ENCODE data around the gene DHRS7.

DHRS7 gene

GRCh38 chr14:60196291-60196690 is 31.1 kb upstream of the DHRS7 start:
- peak overlapping the region; percentile 68 for H3K27ac Mint-ChIP-seq
- H3K4me1 Mint-ChIP-seq (ENCODE audit: low read depth) = peaks cover 12% of the 10 kb centered on the region
- no peaks in the 10 kb centered on the region for H3K36me3 Mint-ChIP-seq (ENCODE audit: low read depth)
- DNase-seq = no peak
- peaks cover 13% of the 10 kb centered on the region for H3K27me3 Mint-ChIP-seq
- no peak overlapping the region for H3K4me3 Mint-ChIP-seq
- peaks cover 14% of the 10 kb centered on the region for H3K9me3 Mint-ChIP-seq

- no peak overlapping the region for H3K4me3 Mint-ChIP-seq
- H3K9me3 Mint-ChIP-seq = peaks cover 14% of the 10 kb centered on the region
- no peaks in the 10 kb centered on the region for H3K36me3 Mint-ChIP-seq (ENCODE audit: low read depth)
- H3K4me1 Mint-ChIP-seq (ENCODE audit: low read depth) = peaks cover 12% of the 10 kb centered on the region
- H3K27ac Mint-ChIP-seq = no peak overlapping the region
- peaks cover 8% of the 10 kb centered on the region for H3K27me3 Mint-ChIP-seq
- no peak for DNase-seq
Measured at GRCh38 chr14:60195179-60195810, 30.1 kb upstream of the DHRS7 start.

- H3K9me3 Mint-ChIP-seq = no peaks in the 10 kb centered on the region
- peaks cover 6% of the 10 kb centered on the region for H3K4me1 Mint-ChIP-seq (ENCODE audit: low read depth)
- H3K27me3 Mint-ChIP-seq = no peaks in the 10 kb centered on the region
- DNase-seq = no peak
- no peak overlapping the region for H3K4me3 Mint-ChIP-seq
- H3K27ac Mint-ChIP-seq = no peak overlapping the region
- no peaks in the 10 kb centered on the region for H3K36me3 Mint-ChIP-seq (ENCODE audit: low read depth)
Measured at GRCh38 chr14:60189923-60190840, 25.0 kb upstream of the DHRS7 start.

- no peak for DNase-seq
- no peak overlapping the region for H3K4me3 Mint-ChIP-seq
- no peaks in the 10 kb centered on the region for H3K9me3 Mint-ChIP-seq
- no peaks in the 10 kb centered on the region for H3K36me3 Mint-ChIP-seq (ENCODE audit: low read depth)
- H3K27ac Mint-ChIP-seq = no peak overlapping the region
- peaks cover 18% of the 10 kb centered on the region for H3K4me1 Mint-ChIP-seq (ENCODE audit: low read depth)
- no peaks in the 10 kb centered on the region for H3K27me3 Mint-ChIP-seq
Measured at GRCh38 chr14:60188696-60189095, 23.5 kb upstream of the DHRS7 start.

GRCh38 chr14:60188115-60188514 is 22.9 kb upstream of the DHRS7 start:
- peaks cover 24% of the 10 kb centered on the region for H3K4me1 Mint-ChIP-seq (ENCODE audit: low read depth)
- H3K27me3 Mint-ChIP-seq = no peaks in the 10 kb centered on the region
- DNase-seq = no peak
- H3K4me3 Mint-ChIP-seq = no peak overlapping the region
- H3K36me3 Mint-ChIP-seq (ENCODE audit: low read depth) = no peaks in the 10 kb centered on the region
- no peaks in the 10 kb centered on the region for H3K9me3 Mint-ChIP-seq
- H3K27ac Mint-ChIP-seq = no peak overlapping the region

GRCh38 chr14:60184905-60185555 is 19.8 kb upstream of the DHRS7 start:
- Mint-ChIP-seq H3K27ac (no peak overlapping the region), H3K4me3 (no peak overlapping the region), H3K36me3 (ENCODE audit: low read depth) (no peaks in the 10 kb centered on the region), H3K4me1 (ENCODE audit: low read depth) (peaks cover 28% of the 10 kb centered on the region), H3K9me3 (no peaks in the 10 kb centered on the region), H3K27me3 (no peaks in the 10 kb centered on the region)
- DNase-seq = no peak

DNA sequence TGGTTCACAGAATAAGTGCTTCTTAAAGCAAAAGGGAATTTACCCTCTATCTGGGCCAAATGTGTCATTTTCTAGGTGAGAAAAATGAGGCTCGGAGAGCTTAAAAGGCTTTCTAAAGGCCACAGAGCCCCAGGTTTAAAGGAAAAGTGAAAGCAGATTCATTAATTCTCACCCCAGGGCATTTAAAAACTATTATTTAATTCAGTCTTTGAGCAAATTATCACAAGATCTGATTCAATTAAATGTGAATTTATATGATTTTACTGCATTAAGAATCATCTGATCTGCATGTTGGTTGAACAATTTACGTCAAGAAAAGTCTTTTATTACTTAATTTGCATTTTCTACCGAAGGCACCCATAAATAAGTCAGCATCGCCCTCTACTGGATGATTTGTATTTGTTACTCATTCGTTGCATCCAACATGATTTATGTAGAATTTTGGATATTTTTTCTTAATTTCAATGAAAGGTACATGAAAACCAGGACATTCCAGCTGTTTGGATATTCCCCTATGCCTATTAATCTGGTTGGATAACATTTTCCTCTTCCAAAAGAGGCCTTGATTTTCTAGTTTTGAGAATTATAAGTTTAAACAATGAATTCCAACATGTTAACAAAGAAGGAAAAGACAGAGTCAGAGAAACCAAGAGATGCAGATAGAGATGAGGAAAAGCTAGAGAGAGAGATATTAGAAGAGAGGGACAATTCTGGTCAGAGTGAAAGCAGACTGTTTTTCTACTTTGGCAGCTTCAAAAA is 19.1 kb upstream of the DHRS7 start:
- Mint-ChIP-seq H3K9me3 (no peaks in the 10 kb centered on the region), H3K27me3 (no peaks in the 10 kb centered on the region), H3K36me3 (ENCODE audit: low read depth) (no peaks in the 10 kb centered on the region), H3K4me3 (peak overlapping the region; percentile 76), H3K27ac (peak overlapping the region; percentile 91), H3K4me1 (ENCODE audit: low read depth) (peaks cover 31% of the 10 kb centered on the region)
- no peak for DNase-seq

DNA sequence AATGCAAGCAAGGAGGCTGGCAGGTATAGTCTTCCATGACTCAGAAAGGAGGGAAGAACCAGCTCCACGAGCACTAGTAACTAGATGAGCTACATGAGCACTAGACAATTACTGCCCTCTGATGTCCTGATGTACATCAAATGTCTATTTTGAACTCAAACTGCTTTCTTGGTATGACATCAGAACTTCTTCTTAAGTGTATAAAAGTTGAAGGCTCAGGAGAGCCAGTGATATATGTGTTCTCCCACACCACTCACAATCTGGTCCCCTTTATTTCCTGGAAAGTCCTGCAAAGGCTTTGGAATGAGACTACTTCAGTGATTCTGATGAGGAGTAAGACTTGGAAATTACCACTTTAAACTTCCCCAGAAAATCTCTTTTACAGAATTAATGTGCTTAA is 18.5 kb upstream of the DHRS7 start:
- H3K36me3 Mint-ChIP-seq (ENCODE audit: low read depth) = no peaks in the 10 kb centered on the region
- H3K27ac Mint-ChIP-seq = peak overlapping the region; percentile 91
- H3K4me1 Mint-ChIP-seq (ENCODE audit: low read depth) = peaks cover 31% of the 10 kb centered on the region
- H3K9me3 Mint-ChIP-seq = no peaks in the 10 kb centered on the region
- H3K4me3 Mint-ChIP-seq = peak overlapping the region; percentile 76
- no peak for DNase-seq
- no peaks in the 10 kb centered on the region for H3K27me3 Mint-ChIP-seq

DNA sequence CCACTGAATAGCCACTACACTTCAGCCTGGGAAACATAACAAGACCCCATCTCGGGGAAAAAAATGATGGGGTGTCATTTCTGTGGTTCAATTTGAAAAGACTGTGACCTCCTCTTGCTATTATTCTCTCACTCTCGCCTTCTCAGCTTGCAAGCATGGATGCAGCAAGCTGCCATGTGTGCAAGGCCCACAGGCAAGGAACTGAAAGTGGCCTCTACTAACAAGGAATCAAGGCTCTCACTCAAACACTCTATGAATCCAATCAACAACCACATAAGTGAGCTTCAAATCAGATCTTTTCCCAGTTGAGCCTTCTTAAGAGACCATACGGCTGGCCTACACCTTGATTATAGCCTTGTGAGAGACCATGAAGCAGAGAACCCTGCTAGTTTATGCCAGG is 17.9 kb upstream of the DHRS7 start:
- no peak for DNase-seq
- Mint-ChIP-seq H3K9me3 (peaks cover under 1% of the 10 kb centered on the region), H3K4me3 (no peak overlapping the region), H3K27me3 (no peaks in the 10 kb centered on the region), H3K4me1 (ENCODE audit: low read depth) (peaks cover 31% of the 10 kb centered on the region), H3K27ac (peak overlapping the region; percentile 91), H3K36me3 (ENCODE audit: low read depth) (no peaks in the 10 kb centered on the region)

DNA sequence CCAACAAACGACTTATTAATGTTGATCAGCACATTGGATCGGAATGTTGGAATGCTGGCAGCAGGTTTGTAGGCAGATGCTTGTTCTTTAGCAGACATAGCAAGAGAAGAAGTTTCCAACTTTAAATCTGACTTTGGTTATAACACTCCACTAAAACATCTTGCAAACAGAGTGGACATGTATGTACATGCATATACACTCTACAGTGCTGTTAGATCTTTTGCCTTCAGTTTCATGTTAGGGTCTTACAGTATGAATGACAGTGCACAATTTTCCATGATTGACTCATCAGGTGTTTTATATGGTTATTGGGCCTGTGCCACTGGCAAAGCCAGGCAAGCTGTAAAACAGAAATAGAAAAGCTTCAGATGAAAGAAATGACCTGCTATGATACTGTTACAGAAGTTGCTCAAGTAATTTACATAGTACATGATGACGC is 14.3 kb upstream of the DHRS7 start:
- H3K4me1 Mint-ChIP-seq (ENCODE audit: low read depth) = peaks cover 21% of the 10 kb centered on the region
- H3K4me3 Mint-ChIP-seq = no peak overlapping the region
- DNase-seq = no peak
- H3K27ac Mint-ChIP-seq = no peak overlapping the region
- H3K36me3 Mint-ChIP-seq (ENCODE audit: low read depth) = no peaks in the 10 kb centered on the region
- H3K9me3 Mint-ChIP-seq = peaks cover 2% of the 10 kb centered on the region
- no peaks in the 10 kb centered on the region for H3K27me3 Mint-ChIP-seq

DNA sequence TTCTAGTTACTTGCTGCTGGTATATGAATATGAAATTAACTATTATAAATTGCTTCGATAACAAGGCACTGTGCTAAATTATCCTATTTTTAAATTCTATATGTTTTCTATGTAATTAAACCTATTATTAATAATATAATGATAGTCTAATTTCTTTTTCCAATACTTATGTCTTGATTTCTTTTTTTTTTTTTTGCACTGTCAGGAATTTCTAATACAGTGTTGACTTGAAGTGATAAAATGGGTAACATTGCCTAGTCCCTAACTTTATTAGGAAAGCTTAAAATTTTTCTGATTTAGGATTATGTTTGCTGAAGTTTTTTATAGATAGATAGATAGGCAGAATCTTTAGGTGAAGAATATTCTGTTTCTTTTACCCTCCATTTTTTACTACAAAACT is 13.6 kb upstream of the DHRS7 start:
- H3K36me3 Mint-ChIP-seq (ENCODE audit: low read depth) = no peaks in the 10 kb centered on the region
- no peak overlapping the region for H3K4me3 Mint-ChIP-seq
- H3K27me3 Mint-ChIP-seq = no peaks in the 10 kb centered on the region
- H3K9me3 Mint-ChIP-seq = peaks cover 2% of the 10 kb centered on the region
- H3K27ac Mint-ChIP-seq = no peak overlapping the region
- peaks cover 16% of the 10 kb centered on the region for H3K4me1 Mint-ChIP-seq (ENCODE audit: low read depth)
- no peak for DNase-seq

GRCh38 chr14:60178164-60178563 is 13.0 kb upstream of the DHRS7 start:
- Mint-ChIP-seq H3K4me3 (no peak overlapping the region), H3K27me3 (no peaks in the 10 kb centered on the region), H3K36me3 (ENCODE audit: low read depth) (no peaks in the 10 kb centered on the region), H3K9me3 (peaks cover 2% of the 10 kb centered on the region), H3K27ac (no peak overlapping the region), H3K4me1 (ENCODE audit: low read depth) (peaks cover 9% of the 10 kb centered on the region)
- no peak for DNase-seq

GRCh38 chr14:60175255-60175902 is 10.2 kb upstream of the DHRS7 start:
- no peak overlapping the region for H3K27ac Mint-ChIP-seq
- peaks cover 4% of the 10 kb centered on the region for H3K4me1 Mint-ChIP-seq (ENCODE audit: low read depth)

More at GRCh38 chr14:60175255-60175902, 10.2 kb upstream of the DHRS7 start:
- Mint-ChIP-seq H3K9me3 (peaks cover 2% of the 10 kb centered on the region), H3K36me3 (ENCODE audit: low read depth) (no peaks in the 10 kb centered on the region), H3K4me3 (no peak overlapping the region), H3K27me3 (no peaks in the 10 kb centered on the region)
- DNase-seq = no peak

Measured in activated T-cell treated with anti-CD3 and anti-CD28 coated beads, Interleukin-2, amount 50 U/mL, for 24 hours (primary cell).